Measurements from ENCODE around the gene SPEF1. TPM values are rescaled to one million over a fixed set of nuclear protein-coding genes. Genes with fewer than 3 reads are reported as not detected.

Gene SPEF1
- total RNA-seq, 2 donors from 2014 or later = 0.35 to 0.44 TPM

DNA sequence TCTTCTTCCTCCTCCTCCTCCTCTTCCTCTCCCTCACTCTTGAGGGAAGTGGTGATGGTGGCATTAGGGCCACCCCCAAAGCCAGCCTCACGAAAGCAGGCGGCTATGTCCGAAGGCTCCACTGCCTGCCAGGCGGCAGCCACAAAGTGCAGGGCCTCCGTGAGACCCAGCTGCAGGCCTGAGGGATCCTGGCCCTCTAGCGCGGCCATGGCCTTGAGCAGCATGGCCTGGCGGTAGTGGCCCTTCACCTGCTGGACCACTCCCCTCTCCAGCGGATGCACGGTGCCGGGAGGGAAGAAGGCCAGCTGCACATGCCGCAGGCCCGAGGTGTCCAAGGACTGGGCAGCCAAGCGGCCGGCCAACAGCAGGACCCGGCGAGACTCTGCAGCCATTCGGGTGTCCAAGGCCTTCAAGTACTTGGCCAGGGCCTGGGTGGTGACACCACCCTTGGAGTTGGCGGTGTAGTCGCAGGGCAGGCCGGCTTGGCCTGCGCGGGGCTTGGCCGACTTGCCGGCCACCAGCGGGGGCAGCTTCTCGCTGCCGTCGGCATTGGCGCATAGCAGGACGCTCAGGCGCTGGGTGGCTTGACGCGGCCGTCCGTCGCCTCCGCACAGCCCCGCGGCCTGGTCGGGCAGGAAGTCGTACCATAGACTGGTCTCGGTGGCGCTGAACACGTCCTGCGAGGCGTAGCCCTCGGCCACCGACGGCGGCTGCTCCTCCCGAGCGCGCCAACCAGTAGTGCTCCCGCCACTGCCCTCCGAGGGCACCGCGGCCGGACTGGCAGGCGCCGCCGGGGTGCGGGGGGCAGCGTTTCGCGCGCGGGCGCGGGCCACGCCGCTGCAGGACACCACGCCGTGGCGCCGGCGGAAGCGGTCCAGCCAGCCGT is 4.2 kb upstream of the SPEF1 start:
- H3K9ac ChIP-seq (ENCODE audit: extremely low read depth, low read length, poor library complexity, severe bottlenecking) = peak overlapping the region; percentile 34
- H3K4me1 ChIP-seq (ENCODE audit: control insufficient read depth, insufficient read depth, low read length) = no peaks in the 10 kb centered on the region
- H3K27ac Mint-ChIP-seq = no peak overlapping the region
- peak overlapping the region; percentile 73 for H3K4me3 Mint-ChIP-seq
- H3K27me3 ChIP-seq (ENCODE audit: control insufficient read depth, insufficient read depth, low read length, poor library complexity, severe bottlenecking) = peaks cover 15% of the 10 kb centered on the region
- H3K27me3 Mint-ChIP-seq (ENCODE audit: insufficient read depth) = peaks cover 32% of the 10 kb centered on the region
- DNase-seq = peak; percentile 71
- peaks cover 5% of the 10 kb centered on the region for H3K36me3 Mint-ChIP-seq (ENCODE audit: low read depth)
- TF ChIP-seq, protein P1, sequence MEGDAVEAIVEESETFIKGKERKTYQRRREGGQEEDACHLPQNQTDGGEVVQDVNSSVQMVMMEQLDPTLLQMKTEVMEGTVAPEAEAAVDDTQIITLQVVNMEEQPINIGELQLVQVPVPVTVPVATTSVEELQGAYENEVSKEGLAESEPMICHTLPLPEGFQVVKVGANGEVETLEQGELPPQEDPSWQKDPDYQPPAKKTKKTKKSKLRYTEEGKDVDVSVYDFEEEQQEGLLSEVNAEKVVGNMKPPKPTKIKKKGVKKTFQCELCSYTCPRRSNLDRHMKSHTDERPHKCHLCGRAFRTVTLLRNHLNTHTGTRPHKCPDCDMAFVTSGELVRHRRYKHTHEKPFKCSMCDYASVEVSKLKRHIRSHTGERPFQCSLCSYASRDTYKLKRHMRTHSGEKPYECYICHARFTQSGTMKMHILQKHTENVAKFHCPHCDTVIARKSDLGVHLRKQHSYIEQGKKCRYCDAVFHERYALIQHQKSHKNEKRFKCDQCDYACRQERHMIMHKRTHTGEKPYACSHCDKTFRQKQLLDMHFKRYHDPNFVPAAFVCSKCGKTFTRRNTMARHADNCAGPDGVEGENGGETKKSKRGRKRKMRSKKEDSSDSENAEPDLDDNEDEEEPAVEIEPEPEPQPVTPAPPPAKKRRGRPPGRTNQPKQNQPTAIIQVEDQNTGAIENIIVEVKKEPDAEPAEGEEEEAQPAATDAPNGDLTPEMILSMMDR (conservative IDR thresholded peaks at IDR 0.05) = no peak
- H3K4me3 ChIP-seq (ENCODE audit: low read length) = peak overlapping the region; percentile 78
- no peak overlapping the region for H3K27ac ChIP-seq (ENCODE audit: low read depth, low read length)
- H3K9me3 Mint-ChIP-seq = no peaks in the 10 kb centered on the region
- H3K9me3 ChIP-seq (ENCODE audit: control insufficient read depth, low read length) = no peaks in the 10 kb centered on the region
- H3K4me1 Mint-ChIP-seq = peaks cover 2% of the 10 kb centered on the region
- 74 to 88% methylated on average over 53 to 79 of the region's 79 CpGs for WGBS, 2 experiments (ENCODE audit: insufficient coverage in 1 of 2, insufficient read length in 1 of 2)
- H3K36me3 ChIP-seq (ENCODE audit: control insufficient read depth, insufficient read depth, low read length) = peaks cover 11% of the 10 kb centered on the region

DNA sequence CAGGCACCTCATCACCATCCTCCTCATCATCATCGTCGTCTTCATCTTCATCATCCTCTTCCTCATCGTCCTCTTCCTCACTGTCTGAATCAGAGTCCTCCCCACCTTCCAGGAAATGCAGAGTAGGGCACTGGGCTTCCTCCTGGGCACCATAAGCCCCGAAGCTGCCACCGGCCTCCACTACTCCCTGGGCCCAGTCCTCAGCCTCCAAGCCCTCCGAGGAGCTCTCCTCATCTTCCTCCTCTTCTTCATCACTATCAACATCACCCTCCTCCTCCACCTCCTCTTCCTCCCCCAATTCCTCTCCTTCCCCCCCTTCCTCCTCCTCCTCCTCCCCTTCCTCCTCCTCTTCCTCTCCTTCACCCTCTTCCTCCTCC is 3.6 kb upstream of the SPEF1 start:
- Histone ChIP-seq H3K36me3 (ENCODE audit: control insufficient read depth, insufficient read depth, low read length) (peaks cover 11% of the 10 kb centered on the region), H3K27ac (ENCODE audit: low read depth, low read length) (no peak overlapping the region), H3K27me3 (ENCODE audit: control insufficient read depth, insufficient read depth, low read length, poor library complexity, severe bottlenecking) (peaks cover 21% of the 10 kb centered on the region), H3K9ac (ENCODE audit: extremely low read depth, low read length, poor library complexity, severe bottlenecking) (no peak overlapping the region), H3K4me3 (ENCODE audit: low read length) (peak overlapping the region; percentile 78), H3K9me3 (ENCODE audit: control insufficient read depth, low read length) (no peaks in the 10 kb centered on the region), H3K4me1 (ENCODE audit: control insufficient read depth, insufficient read depth, low read length) (no peaks in the 10 kb centered on the region)
- TF ChIP-seq, protein P1 (conservative IDR thresholded peaks at IDR 0.05) = no peak
- 95 to 96% methylated on average over 5 to 6 of the region's 6 CpGs for WGBS, 2 experiments (ENCODE audit: insufficient coverage in 1 of 2, insufficient read length in 1 of 2)
- Mint-ChIP-seq H3K27me3 (ENCODE audit: insufficient read depth) (peaks cover 38% of the 10 kb centered on the region), H3K4me3 (peak overlapping the region; percentile 18), H3K4me1 (peaks cover 2% of the 10 kb centered on the region), H3K9me3 (no peaks in the 10 kb centered on the region), H3K27ac (no peak overlapping the region), H3K36me3 (ENCODE audit: low read depth) (peaks cover 5% of the 10 kb centered on the region)
- no peak for DNase-seq

GRCh38 chr20:3784216-3784853 is 3.1 kb upstream of the SPEF1 start:
- no peak overlapping the region for H3K27ac Mint-ChIP-seq
- H3K9me3 ChIP-seq (ENCODE audit: control insufficient read depth, low read length) = no peaks in the 10 kb centered on the region
- H3K4me3 ChIP-seq (ENCODE audit: low read length) = peak overlapping the region; percentile 78
- no peaks in the 10 kb centered on the region for H3K9me3 Mint-ChIP-seq
- H3K4me1 Mint-ChIP-seq = peaks cover 2% of the 10 kb centered on the region
- no peak overlapping the region for H3K27ac ChIP-seq (ENCODE audit: low read depth, low read length)
- peak overlapping the region; percentile 18 for H3K4me3 Mint-ChIP-seq
- peaks cover 11% of the 10 kb centered on the region for H3K36me3 ChIP-seq (ENCODE audit: control insufficient read depth, insufficient read depth, low read length)
- no peak for DNase-seq
- no peak overlapping the region for H3K9ac ChIP-seq (ENCODE audit: extremely low read depth, low read length, poor library complexity, severe bottlenecking)
- H3K27me3 Mint-ChIP-seq (ENCODE audit: insufficient read depth) = peaks cover 43% of the 10 kb centered on the region
- 91 to 94% methylated on average over 15 to 17 of the region's 17 CpGs for WGBS, 2 experiments (ENCODE audit: insufficient coverage in 1 of 2, insufficient read length in 1 of 2)
- TF ChIP-seq, protein P1 (conservative IDR thresholded peaks at IDR 0.05) = no peak
- no peaks in the 10 kb centered on the region for H3K4me1 ChIP-seq (ENCODE audit: control insufficient read depth, insufficient read depth, low read length)
- peaks cover 26% of the 10 kb centered on the region for H3K27me3 ChIP-seq (ENCODE audit: control insufficient read depth, insufficient read depth, low read length, poor library complexity, severe bottlenecking)
- H3K36me3 Mint-ChIP-seq (ENCODE audit: low read depth) = peaks cover 5% of the 10 kb centered on the region
